HepG2 (cell line): ENCODE results near the gene REPIN1. TPM values are rescaled to one million over a fixed set of nuclear protein-coding genes. Genes with fewer than 3 reads are reported as not detected.
A peak's percentile ranks its signal among the peaks of the same experiment; 100 is the strongest.

Experiments
- ELK4 ChIP-seq: sonication (generic); formaldehyde crosslinking; IDR thresholded peaks from 2 replicates; pipeline ENCODE4 v1.9.0; 2021; ENCODE audit warnings: missing genetic modification reagents, borderline replicate concordance
- GTF2F1 ChIP-seq: fragments of 150-350 bp; IDR thresholded peaks from 2 replicates; pipeline ENCODE4 v1.6.1; 2014; ENCODE audit warnings: low read length
- HBP1 ChIP-seq: IDR thresholded peaks from 2 replicates; pipeline ENCODE4 v1.6.1; 2016; ENCODE audit warnings: low read depth, control low read depth
- HHEX ChIP-seq: IDR thresholded peaks from 2 replicates; pipeline ENCODE4 v1.6.1; 2016; ENCODE audit warnings: control low read depth
- ISL2 ChIP-seq: sonication (generic); formaldehyde crosslinking; IDR thresholded peaks from 2 replicates; pipeline ENCODE4 v1.5.0; 2020; ENCODE audit warnings: missing genetic modification reagents
- KDM5A ChIP-seq: fragments of 200-600 bp; sonication (generic); IDR thresholded peaks from 2 replicates; pipeline ENCODE4 v1.7.0; 2018; ENCODE audit warnings: antibody characterized with exemption, mild to moderate bottlenecking, low read length, borderline replicate concordance
- MAF1 ChIP-seq: sonication (generic); formaldehyde crosslinking; IDR thresholded peaks from 2 replicates; pipeline ENCODE4 v1.5.0; 2020; ENCODE audit warnings: missing genetic modification reagents, borderline replicate concordance
- REL ChIP-seq: sonication (generic); formaldehyde crosslinking; conservative IDR thresholded peaks from 2 replicates; pipeline ENCODE4 v1.8.0; 2022; ENCODE audit warnings: mild to moderate bottlenecking, missing genetic modification reagents, moderate library complexity
- TARDBP ChIP-seq: sonication (generic); formaldehyde crosslinking; IDR thresholded peaks from 2 replicates; pipeline ENCODE4 v1.8.0; 2022; ENCODE audit warnings: mild to moderate bottlenecking, missing genetic modification reagents
- ZBTB14 ChIP-seq: sonication (generic); formaldehyde crosslinking; IDR thresholded peaks from 2 replicates; pipeline ENCODE4 v1.4.0; 2020; ENCODE audit warnings: missing genetic modification reagents
- ZMYM3 ChIP-seq: sonication (generic); formaldehyde crosslinking; IDR thresholded peaks from 2 replicates; pipeline ENCODE4 v1.5.1; 2020; ENCODE audit warnings: mild to moderate bottlenecking, missing genetic modification reagents
- ZNF230 ChIP-seq: sonication (generic); formaldehyde crosslinking; IDR thresholded peaks from 2 replicates; pipeline ENCODE4 v1.4.0; 2020; ENCODE audit warnings: mild to moderate bottlenecking, missing genetic modification reagents
- ZNF281 ChIP-seq: sonication (generic); formaldehyde crosslinking; IDR thresholded peaks from 2 replicates; pipeline ENCODE4 v1.4.0; 2020; ENCODE audit warnings: missing genetic modification reagents, borderline replicate concordance
- ZNF383 ChIP-seq: sonication (generic); formaldehyde crosslinking; IDR thresholded peaks from 2 replicates; pipeline ENCODE4 v1.4.0; 2020; ENCODE audit warnings: missing genetic modification reagents, mild to moderate bottlenecking, borderline replicate concordance
- ZNF441 ChIP-seq: sonication (generic); formaldehyde crosslinking; IDR thresholded peaks from 2 replicates; pipeline ENCODE4 v1.7.0; 2021; ENCODE audit warnings: missing genetic modification reagents, borderline replicate concordance
- ZNF446 ChIP-seq: sonication (generic); formaldehyde crosslinking; IDR thresholded peaks from 2 replicates; pipeline ENCODE4 v1.5.0; 2020; ENCODE audit warnings: mild to moderate bottlenecking, missing genetic modification reagents
- ZNF576 ChIP-seq: sonication (generic); formaldehyde crosslinking; IDR thresholded peaks from 2 replicates; pipeline ENCODE4 v1.4.0; 2020; ENCODE audit warnings: mild to moderate bottlenecking, missing genetic modification reagents
- ZNF672 ChIP-seq: sonication (generic); formaldehyde crosslinking; IDR thresholded peaks from 2 replicates; pipeline ENCODE4 v1.8.1; 2022; ENCODE audit warnings: missing genetic modification reagents
- ZNF770 ChIP-seq: sonication (generic); formaldehyde crosslinking; IDR thresholded peaks from 2 replicates; pipeline ENCODE4 v1.5.0; 2020; ENCODE audit warnings: mild to moderate bottlenecking, missing genetic modification reagents
- ZNF790 ChIP-seq: sonication (generic); formaldehyde crosslinking; IDR thresholded peaks from 2 replicates; pipeline ENCODE4 v1.8.0; 2022; ENCODE audit warnings: missing genetic modification reagents, mild to moderate bottlenecking, borderline replicate concordance
- ZNF878 ChIP-seq: sonication (generic); formaldehyde crosslinking; IDR thresholded peaks from 2 replicates; pipeline ENCODE4 v1.8.1; 2023; ENCODE audit warnings: mild to moderate bottlenecking, missing genetic modification reagents, moderate library complexity
- polyA plus RNA-seq, 8 experiments: library from polyadenylated mRNA; depleted of rRNA in 3 of 8; stranded (reverse) in 7 of 8; unstranded in 1 of 8; fragments of >200 nt; fragmentation: Illumina TruSeq in 4 of 8; extraction: Trizol in 4 of 8; gene quantifications; 2 replicates each; pipeline versions ENCODE4 v1.2.1 to v1.2.3, GENCODE V29; 2011 to 2016; ENCODE audit warnings: low read depth in 4 of 8, missing spikeins in 1 of 8, mixed read lengths in 1 of 8; ENCODE audit not compliant: insufficient read depth in 1 of 8
- total RNA-seq, 5 experiments: library from RNA; depleted of rRNA; stranded (reverse); fragments of >200 nt; fragmentation: Illumina TruSeq; extraction: Trizol; gene quantifications; 2 replicates each; pipeline ENCODE4 v1.2.3, GENCODE V29; 2016; ENCODE audit warnings: low read depth in 1 of 5

REPIN1 gene
- total and polyA plus RNA-seq, 2 of the 13 experiments (the other 11 are each of a cell fraction or from before 2014, with no cell fraction given), result 69.9 to 108 TPM

- TF ChIP-seq ELK4 (CRISPR knock-in tag) (no peak), ZNF230 (CRISPR knock-in tag) (no peak), MAF1 (no peak), ZNF790 (no peak), HBP1 (CRISPR knock-in tag) (no peak), ZNF878 (CRISPR knock-in tag) (peak; percentile 40; the same call in 1 of the 2 replicates), KDM5A (no peak; the same call in 1 of the 2 replicates), REL (CRISPR knock-in tag) (no peak), ZBTB14 (CRISPR knock-in tag) (no peak), ISL2 (no peak), ZNF672 (no peak), GTF2F1 (no peak), ZMYM3 (peak; percentile 55), ZNF576 (CRISPR knock-in tag) (no peak), ZNF770 (CRISPR knock-in tag) (no peak), ZNF446 (CRISPR knock-in tag) (no peak), ZNF441 (CRISPR knock-in tag) (peak; percentile 42; the same call in 1 of the 2 replicates), ZNF281 (CRISPR knock-in tag) (no peak), ZNF383 (no peak), HHEX (CRISPR knock-in tag) (no peak), TARDBP (CRISPR knock-in tag) (no peak)
Observed at GRCh38 chr7:150378115-150378852, 9.7 kb downstream of the REPIN1 start (continued).
